CD4-positive, alpha-beta T cell treated with Interleukin-17A for 1 hour (primary cell): ENCODE measurements around the gene TCF7L1.

Source experiments
- DNase-seq: peaks from one replicate; pipeline ENCODE4 v3.0.0-alpha.2; 2020

The TCF7L1 gene

GRCh38 chr2:85231952-85232351, 98.8 kb downstream of the TCF7L1 start:
- no peak for DNase-seq

- no peak for DNase-seq
Observed at GRCh38 chr2:85234868-85235267, 101.7 kb downstream of the TCF7L1 start.

GRCh38 chr2:85235281-85235680, 102.1 kb downstream of the TCF7L1 start:
- DNase-seq = no peak

GRCh38 chr2:85236084-85236483, 102.9 kb downstream of the TCF7L1 start:
- DNase-seq = no peak

GRCh38 chr2:85237849-85238565, 104.8 kb downstream of the TCF7L1 start:
- DNase-seq = no peak

- DNase-seq = no peak
Observed at GRCh38 chr2:85238607-85239006, 105.4 kb downstream of the TCF7L1 start.

GRCh38 chr2:85239102-85239501, 105.9 kb downstream of the TCF7L1 start:
- DNase-seq = no peak

GRCh38 chr2:85240055-85240454, 106.9 kb downstream of the TCF7L1 start:
- no peak for DNase-seq

GRCh38 chr2:85242321-85242720, 109.1 kb downstream of the TCF7L1 start:
- no peak for DNase-seq

GRCh38 chr2:85243101-85244072, 110.2 kb downstream of the TCF7L1 start:
- no peak for DNase-seq

- DNase-seq = no peak
Observed at GRCh38 chr2:85244828-85245227, 111.6 kb downstream of the TCF7L1 start.

- DNase-seq = no peak
Observed at GRCh38 chr2:85245891-85246290, 112.7 kb downstream of the TCF7L1 start.

GRCh38 chr2:85246348-85246747, 113.2 kb downstream of the TCF7L1 start:
- DNase-seq = no peak

- no peak for DNase-seq
Observed at GRCh38 chr2:85247610-85248009, 114.4 kb downstream of the TCF7L1 start.

GRCh38 chr2:85248773-85249509, 115.7 kb downstream of the TCF7L1 start:
- DNase-seq = no peak

- no peak for DNase-seq
Observed at GRCh38 chr2:85250045-85250444, 116.9 kb downstream of the TCF7L1 start.

GRCh38 chr2:85251070-85251616, 118.0 kb downstream of the TCF7L1 start:
- DNase-seq = no peak

- no peak for DNase-seq
Observed at GRCh38 chr2:85253890-85254289, 120.7 kb downstream of the TCF7L1 start.

- DNase-seq = no peak
Observed at GRCh38 chr2:85254540-85255300, 121.5 kb downstream of the TCF7L1 start.

- no peak for DNase-seq
Observed at GRCh38 chr2:85255456-85255812, 122.2 kb downstream of the TCF7L1 start.

GRCh38 chr2:85255813-85256594, 122.8 kb downstream of the TCF7L1 start:
- DNase-seq = no peak
